ENCODE data around the gene MAP3K8.

Gene MAP3K8

DNA sequence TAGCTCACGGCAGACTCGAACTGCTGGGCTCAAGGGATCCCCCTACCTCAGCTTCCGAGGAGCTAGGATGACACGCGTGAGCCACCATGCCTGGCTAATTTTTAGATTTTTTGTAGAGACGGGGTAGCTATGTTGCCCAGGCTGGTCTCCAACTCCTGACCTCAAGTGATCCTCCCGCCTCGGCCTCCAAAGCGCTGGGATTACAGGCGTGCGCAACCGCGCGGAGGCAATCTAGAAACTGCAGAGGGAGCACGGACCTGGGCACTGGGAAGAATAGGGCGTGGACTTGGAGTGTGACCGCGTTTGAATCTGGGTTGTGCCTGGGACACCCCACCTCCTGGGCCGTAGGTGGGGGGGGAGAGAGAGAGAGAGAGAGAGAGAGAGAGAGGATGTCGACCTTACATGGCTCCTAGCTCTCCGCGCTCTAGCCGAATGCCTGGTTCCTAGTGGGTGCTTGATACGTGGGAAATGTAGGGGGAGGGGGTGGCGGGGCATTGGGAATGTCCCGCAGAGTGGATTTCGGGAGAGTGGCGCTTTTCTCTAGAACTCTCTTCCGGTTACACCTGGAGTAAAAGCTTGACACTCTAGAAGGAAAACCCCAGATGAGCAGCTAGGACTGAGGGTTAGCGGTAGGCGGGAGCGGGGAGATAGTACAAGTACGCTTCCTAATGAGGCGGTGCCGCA, 1.2 kb upstream of the MAP3K8 start:
- no peak for DNase-seq
- TF ChIP-seq POLR2A (IDR thresholded peaks at IDR 0.05; ENCODE audit: low read length), result no peak
- no peak for TF ChIP-seq GATA1 (IDR thresholded peaks at IDR 0.05; ENCODE audit: low read depth, low read length)

GRCh38 chr10:30433306-30433729, 666 bp upstream of the MAP3K8 start:
- TF ChIP-seq GATA1 (IDR thresholded peaks at IDR 0.05; ENCODE audit: low read depth, low read length) (no peak), POLR2A (IDR thresholded peaks at IDR 0.05; ENCODE audit: low read length) (no peak)
- peak; percentile 65 to 76 for DNase-seq

GRCh38 chr10:30434273-30435072, 489 bp downstream of the MAP3K8 start:
- TF ChIP-seq GATA1 (IDR thresholded peaks at IDR 0.05; ENCODE audit: low read depth, low read length), result no peak
- TF ChIP-seq POLR2A (IDR thresholded peaks at IDR 0.05; ENCODE audit: low read length), result peak; percentile 54
- DNase-seq, result peak; percentile 78 to 86

DNA sequence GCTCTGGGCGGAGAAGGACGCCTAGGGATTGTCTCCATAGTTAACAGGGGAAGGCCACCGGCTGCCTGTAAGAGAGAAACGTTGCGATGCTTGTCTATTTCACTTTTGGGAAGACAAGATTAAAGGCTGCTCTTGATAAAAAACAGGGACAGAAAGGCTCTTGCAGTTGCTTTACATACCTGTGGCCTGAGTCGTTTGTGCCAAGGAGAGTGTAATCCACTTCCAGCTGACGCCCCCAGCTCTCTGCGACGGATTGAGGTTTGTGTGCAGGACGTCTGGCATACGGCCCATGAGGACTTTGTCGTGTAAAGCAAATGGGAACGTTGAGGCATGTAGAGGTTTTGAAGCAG, 1.1 kb downstream of the MAP3K8 start:
- peak; percentile 68 to 78 for DNase-seq
- TF ChIP-seq POLR2A (IDR thresholded peaks at IDR 0.05; ENCODE audit: low read length) (peak; percentile 9), GATA1 (IDR thresholded peaks at IDR 0.05; ENCODE audit: low read depth, low read length) (no peak)

GRCh38 chr10:30435499-30436167, 1.6 kb downstream of the MAP3K8 start:
- peak in 1 of 2 experiments; percentile 46 for DNase-seq

DNA sequence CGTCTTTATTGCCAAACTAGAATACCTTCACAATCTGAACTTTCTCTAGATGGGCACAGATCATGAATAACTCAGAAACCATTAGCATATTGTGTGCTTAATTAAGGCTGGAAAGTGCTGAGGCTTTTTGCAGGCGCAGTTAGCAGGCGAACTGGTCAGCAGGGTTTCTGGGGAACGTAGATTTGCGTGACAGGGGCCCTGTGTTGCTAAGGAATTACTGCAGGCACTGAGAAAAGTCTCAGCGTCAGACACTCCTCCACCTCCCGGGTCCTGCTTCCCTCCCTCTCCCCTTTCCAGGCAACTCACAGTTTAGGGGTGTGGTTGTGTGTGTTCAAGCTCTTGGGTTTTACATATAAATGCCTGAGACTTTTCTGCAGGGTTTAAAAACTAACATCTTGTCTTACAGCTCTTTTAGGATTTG, 2.2 kb downstream of the MAP3K8 start:
- TF ChIP-seq GATA1 (IDR thresholded peaks at IDR 0.05; ENCODE audit: low read depth, low read length) (no peak), POLR2A (IDR thresholded peaks at IDR 0.05; ENCODE audit: low read length) (peak; percentile 19)
- DNase-seq, result peak; percentile 75 to 76

DNA sequence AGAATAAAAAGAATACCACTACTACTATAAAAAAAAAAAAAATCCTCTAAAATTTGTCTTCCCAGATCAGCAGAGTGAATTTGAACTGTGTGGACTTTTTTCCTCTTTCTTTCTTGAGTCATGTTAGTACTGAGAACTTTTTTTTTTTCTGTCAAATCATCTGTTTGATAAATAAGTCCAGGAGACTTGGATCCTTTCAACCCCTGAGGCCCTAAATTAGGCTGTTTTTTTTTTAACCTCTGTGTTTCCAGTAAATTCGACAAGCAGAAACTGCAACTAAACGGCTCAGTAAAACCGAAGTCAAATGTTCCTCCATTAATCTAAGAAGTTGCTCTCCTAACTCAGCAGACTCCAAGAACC, 2.7 kb downstream of the MAP3K8 start:
- no peak for DNase-seq
- TF ChIP-seq GATA1 (IDR thresholded peaks at IDR 0.05; ENCODE audit: low read depth, low read length), result no peak
- TF ChIP-seq POLR2A (IDR thresholded peaks at IDR 0.05; ENCODE audit: low read length), result no peak

GRCh38 chr10:30437031-30437841, 3.3 kb downstream of the MAP3K8 start:
- TF ChIP-seq GATA1 (IDR thresholded peaks at IDR 0.05; ENCODE audit: low read depth, low read length) (peak; percentile 32), POLR2A (IDR thresholded peaks at IDR 0.05; ENCODE audit: low read length) (no peak)
- DNase-seq, result peak; percentile 92 to 95

DNA sequence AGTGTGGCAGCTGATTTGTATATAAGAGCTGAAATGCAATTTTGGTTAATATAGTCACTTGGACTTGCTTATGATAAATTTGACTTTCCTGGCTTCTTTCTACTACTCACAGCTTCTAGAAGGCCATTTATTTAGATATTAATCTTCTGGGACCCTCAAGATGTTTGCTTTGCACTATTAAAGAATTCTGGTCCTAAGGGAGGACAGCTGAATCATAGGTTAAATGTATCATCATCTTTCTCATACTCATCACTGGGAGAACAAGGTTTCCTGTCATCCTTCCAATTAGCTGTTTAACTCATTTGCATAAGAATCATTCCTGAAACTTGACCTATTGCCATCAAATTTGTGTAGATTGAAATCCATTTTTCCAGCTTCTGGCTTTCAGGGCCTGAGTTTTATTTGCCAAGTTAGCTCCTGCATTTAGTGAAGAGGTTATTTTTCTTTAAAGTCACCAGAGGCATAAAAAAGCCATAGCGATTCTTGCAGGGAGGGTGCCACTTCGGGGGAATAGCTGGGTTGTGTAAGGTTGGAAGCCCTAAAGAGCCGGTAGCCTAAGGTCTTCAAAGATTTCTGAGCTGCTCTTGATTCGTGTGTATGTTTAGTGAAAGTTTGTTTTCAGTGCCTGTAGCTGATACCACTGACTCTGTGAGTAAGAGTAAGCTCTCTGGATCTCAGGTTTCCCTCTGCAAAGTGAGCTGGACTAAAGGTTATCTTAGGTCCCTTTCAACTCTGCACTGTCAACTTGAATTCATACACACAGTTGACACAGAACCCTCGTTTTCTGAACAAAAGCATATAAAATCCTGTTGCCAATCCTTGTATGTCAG, 4.3 kb downstream of the MAP3K8 start:
- TF ChIP-seq GATA1 (IDR thresholded peaks at IDR 0.05; ENCODE audit: low read depth, low read length) (no peak), POLR2A (IDR thresholded peaks at IDR 0.05; ENCODE audit: low read length) (no peak)
- peak; percentile 41 to 69 for DNase-seq

DNA sequence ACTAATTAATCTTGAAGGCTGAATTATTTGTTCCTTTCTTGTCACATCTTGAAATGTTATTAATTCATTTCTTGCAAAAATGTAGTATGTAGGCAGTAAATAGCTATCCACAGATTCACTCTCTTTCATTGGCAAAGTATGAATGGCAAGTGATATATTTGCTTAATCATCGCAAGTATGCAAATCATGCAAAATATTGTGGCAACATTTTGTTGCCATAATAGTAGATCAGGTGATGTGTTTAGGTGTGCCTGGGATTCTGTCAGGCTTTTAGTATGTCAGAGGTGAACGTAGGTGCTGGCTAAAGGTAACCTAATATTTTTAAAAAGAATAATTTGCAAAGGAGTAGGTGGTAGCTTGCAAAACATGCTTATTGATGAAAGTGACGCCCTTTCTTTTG, 5.9 kb downstream of the MAP3K8 start:
- TF ChIP-seq POLR2A (IDR thresholded peaks at IDR 0.05; ENCODE audit: low read length) (no peak), GATA1 (IDR thresholded peaks at IDR 0.05; ENCODE audit: low read depth, low read length) (no peak)

GRCh38 chr10:30442019-30442606, 8.1 kb downstream of the MAP3K8 start:
- no peak for DNase-seq
- TF ChIP-seq GATA1 (IDR thresholded peaks at IDR 0.05; ENCODE audit: low read depth, low read length), result no peak
- TF ChIP-seq POLR2A (IDR thresholded peaks at IDR 0.05; ENCODE audit: low read length), result peak; percentile 18

More for the DNA sequence above, 5.9 kb downstream of the MAP3K8 start:
- DNase-seq, result peak; percentile 24 to 43

DNA sequence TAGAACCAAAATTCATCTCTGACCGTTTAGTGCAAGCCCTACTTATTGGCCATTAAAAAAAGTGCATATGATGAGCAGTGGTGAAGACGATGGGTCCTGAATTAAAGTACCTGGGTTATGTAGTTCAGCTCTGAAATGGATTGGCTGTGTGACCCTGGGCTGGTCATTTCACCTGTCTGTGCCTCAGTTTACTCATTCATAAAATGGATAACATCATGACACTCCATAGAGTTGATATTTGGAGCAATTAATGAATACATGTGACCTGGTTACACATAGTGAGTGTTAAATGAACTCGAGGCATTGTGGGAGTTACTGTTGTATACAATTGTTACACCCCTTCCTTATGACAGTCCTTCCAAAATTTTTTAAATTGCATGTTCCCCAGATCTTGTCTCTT, 9.1 kb downstream of the MAP3K8 start:
- no peak for DNase-seq
- TF ChIP-seq POLR2A (IDR thresholded peaks at IDR 0.05; ENCODE audit: low read length) (no peak), GATA1 (IDR thresholded peaks at IDR 0.05; ENCODE audit: low read depth, low read length) (no peak)

DNA sequence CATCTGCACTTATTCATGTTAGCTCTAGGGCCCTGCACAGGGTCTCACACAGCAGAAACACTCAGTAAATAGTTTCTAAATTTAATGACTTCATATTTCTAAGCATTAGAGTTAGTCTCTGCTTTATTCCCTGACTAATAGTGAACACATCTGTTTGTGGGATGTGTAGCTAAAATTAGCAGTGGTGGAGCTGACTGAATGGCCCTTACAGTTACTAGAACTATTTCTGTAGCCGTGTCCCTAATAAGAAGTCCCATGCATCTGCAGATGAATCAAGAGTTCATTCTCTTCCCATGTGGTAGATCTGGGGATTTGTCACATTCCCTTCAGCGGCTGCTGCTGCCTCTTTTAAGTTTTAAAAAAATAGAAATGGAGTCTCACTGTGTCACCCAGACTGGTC, 11.7 kb downstream of the MAP3K8 start:
- no peak for TF ChIP-seq GATA1 (IDR thresholded peaks at IDR 0.05; ENCODE audit: low read depth, low read length)
- TF ChIP-seq POLR2A (IDR thresholded peaks at IDR 0.05; ENCODE audit: low read length), result no peak
- DNase-seq, result no peak
